Prostate gland (tissue), 2 donors: Measurements from ENCODE around the gene C10orf67.

Experiments
- CTCF ChIP-seq, 4 experiments: fragments of 200-600 bp in 2 of 4; fragments of 450-650 bp in 2 of 4; sonication (generic) in 2 of 4; IDR thresholded peaks; 1 replicate in 3 of 4; 2 replicates in 1 of 4; pipeline ENCODE4 v1.5.1; 2016 to 2019; ENCODE audit warnings: antibody characterized with exemption in 4 of 4, mild to moderate bottlenecking in 2 of 4, moderate library complexity in 2 of 4
- POLR2AphosphoS5 ChIP-seq: sonication (generic); formaldehyde crosslinking; IDR thresholded peaks from one replicate; pipeline ENCODE4 v1.6.1; 2017; ENCODE audit warnings: antibody characterized with exemption

- TF ChIP-seq CTCF (IDR thresholded peaks at IDR 0.05) (no peak), POLR2AphosphoS5 (no peak)
These were observed 140.9 kb downstream of the C10orf67 start for GRCh38 chr10:23203369-23204325.
